Measurements from ENCODE around the gene FAM117A. TPM values are rescaled to one million over a fixed set of nuclear protein-coding genes. Genes with fewer than 3 reads are reported as not detected.
A peak's percentile ranks its signal among the peaks of the same experiment; 100 is the strongest.

FAM117A gene
- total and polyA plus RNA-seq, 10 of the 15 experiments (the other 5 are each of a cell fraction or from before 2014, with no cell fraction given) = 2.1 to 29.6 (median 20.0) TPM

DNA sequence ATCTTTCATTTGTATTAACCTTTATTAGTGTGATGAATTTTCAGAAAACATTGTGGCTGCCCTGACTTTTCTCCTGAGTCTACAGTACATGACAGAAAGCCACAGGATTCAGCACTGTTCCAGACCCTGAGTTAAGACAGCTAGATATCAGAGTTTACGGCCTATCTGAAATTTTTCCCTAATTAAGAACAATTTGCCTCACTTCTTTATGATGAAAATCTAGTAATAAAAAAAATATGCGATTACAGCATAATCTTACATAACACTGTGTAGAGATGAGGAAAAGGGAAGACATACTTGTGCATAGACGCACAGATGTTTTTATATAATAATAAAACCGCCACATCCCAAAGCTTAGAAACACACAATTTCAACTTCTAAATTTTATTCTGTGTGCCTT lies 93.3 kb downstream of the FAM117A start (continued):
- TF ChIP-seq, protein P1, sequence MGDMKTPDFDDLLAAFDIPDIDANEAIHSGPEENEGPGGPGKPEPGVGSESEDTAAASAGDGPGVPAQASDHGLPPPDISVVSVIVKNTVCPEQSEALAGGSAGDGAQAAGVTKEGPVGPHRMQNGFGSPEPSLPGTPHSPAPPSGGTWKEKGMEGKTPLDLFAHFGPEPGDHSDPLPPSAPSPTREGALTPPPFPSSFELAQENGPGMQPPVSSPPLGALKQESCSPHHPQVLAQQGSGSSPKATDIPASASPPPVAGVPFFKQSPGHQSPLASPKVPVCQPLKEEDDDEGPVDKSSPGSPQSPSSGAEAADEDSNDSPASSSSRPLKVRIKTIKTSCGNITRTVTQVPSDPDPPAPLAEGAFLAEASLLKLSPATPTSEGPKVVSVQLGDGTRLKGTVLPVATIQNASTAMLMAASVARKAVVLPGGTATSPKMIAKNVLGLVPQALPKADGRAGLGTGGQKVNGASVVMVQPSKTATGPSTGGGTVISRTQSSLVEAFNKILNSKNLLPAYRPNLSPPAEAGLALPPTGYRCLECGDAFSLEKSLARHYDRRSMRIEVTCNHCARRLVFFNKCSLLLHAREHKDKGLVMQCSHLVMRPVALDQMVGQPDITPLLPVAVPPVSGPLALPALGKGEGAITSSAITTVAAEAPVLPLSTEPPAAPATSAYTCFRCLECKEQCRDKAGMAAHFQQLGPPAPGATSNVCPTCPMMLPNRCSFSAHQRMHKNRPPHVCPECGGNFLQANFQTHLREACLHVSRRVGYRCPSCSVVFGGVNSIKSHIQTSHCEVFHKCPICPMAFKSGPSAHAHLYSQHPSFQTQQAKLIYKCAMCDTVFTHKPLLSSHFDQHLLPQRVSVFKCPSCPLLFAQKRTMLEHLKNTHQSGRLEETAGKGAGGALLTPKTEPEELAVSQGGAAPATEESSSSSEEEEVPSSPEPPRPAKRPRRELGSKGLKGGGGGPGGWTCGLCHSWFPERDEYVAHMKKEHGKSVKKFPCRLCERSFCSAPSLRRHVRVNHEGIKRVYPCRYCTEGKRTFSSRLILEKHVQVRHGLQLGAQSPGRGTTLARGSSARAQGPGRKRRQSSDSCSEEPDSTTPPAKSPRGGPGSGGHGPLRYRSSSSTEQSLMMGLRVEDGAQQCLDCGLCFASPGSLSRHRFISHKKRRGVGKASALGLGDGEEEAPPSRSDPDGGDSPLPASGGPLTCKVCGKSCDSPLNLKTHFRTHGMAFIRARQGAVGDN (IDR thresholded peaks at IDR 0.05) = no peak
- TF ChIP-seq IKZF2 (IDR thresholded peaks at IDR 0.05) = no peak

DNA sequence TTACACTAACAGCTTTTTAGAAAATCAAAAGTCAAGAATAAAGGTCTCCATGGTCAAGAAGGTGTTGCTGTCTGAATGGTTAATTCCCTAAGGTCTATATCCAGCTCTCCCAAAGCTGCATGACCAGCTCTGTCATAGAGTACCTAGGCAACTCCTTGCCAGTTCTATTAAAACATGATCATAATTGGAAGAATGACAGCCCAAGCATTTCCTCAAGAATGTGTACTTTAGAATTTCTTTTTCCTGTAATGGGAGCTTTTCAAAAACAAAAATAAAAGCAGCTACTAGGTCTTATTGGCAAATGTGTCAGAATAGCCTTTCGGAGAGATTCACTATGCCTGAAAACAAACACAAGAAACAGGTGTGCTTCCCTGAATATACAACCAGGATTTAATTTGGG lies 93.9 kb downstream of the FAM117A start:
- Histone ChIP-seq H3K9ac (ENCODE audit: control insufficient read depth, insufficient read depth, low read length) (no peak overlapping the region), H3K4me1 (ENCODE audit: control insufficient read depth, insufficient read depth, low read length) (no peaks in the 10 kb centered on the region; the same call in 1 of the 2 replicates), H3K4me3 (no peak overlapping the region), H3K4me2 (ENCODE audit: control insufficient read depth, insufficient read depth) (no peak overlapping the region), H4K20me1 (ENCODE audit: control insufficient read depth, insufficient read depth) (no peaks in the 10 kb centered on the region; the same call in 1 of the 2 replicates), H3K79me2 (ENCODE audit: control insufficient read depth, insufficient read depth, low read length) (peaks cover 66% of the 10 kb centered on the region), H3K27me3 (replicated peaks in 1 of 2; ENCODE audit: control insufficient read depth in 2 of 2, insufficient read depth in 2 of 2, low read length in 1 of 2) (no peaks in the 10 kb centered on the region), H3K36me3 (ENCODE audit: control insufficient read depth in 2 of 2, insufficient read depth in 2 of 2, low read length in 1 of 2) (no peaks in the 10 kb centered on the region; a peak in 1 of 4 replicates), H2AFZ (ENCODE audit: control insufficient read depth, low read depth, low read length) (no peak overlapping the region), H3K27ac (ENCODE audit: control insufficient read depth, insufficient read depth) (no peak overlapping the region), H3K9me3 (replicated peaks; ENCODE audit: control insufficient read depth, insufficient read depth, low read length) (no peaks in the 10 kb centered on the region)
- no peak for DNase-seq (ENCODE audit: low read depth, low spot score)
- WGBS (ENCODE audit: insufficient coverage, insufficient replicate concordance, low lambda C conversion rate, missing lambda C conversion rate) = 96% methylated on average over 1 of the region's 1 CpG
- intact Hi-C loops (cut with micrococcal nuclease; ENCODE audit: unreplicated experiment) = no loop called here
- peak; percentile 31 for FAIRE-seq
- no peak for ATAC-seq
- ChIA-PET SMC1A (ENCODE audit: uncharacterized antibody, unreplicated experiment) (interaction anchor here (1.1 to 2.1 kb wide), 6 partner anchors 10 to 43 kb away, joined by 4 to 8 read pairs (median 6); no protein-coding TSS in a partner anchor), CTCF (interaction anchor here (1.3 to 3.4 kb wide), 4 partner anchors 20 to 112 kb away, joined by 4 to 11 read pairs (median 6); no protein-coding TSS in a partner anchor), POLR2A (interaction anchor here (0.7 to 1.1 kb wide), 2 partner anchors 9 to 1123 kb away, joined by 3 to 4 read pairs; no protein-coding TSS in a partner anchor), RAD21 (ENCODE audit: unreplicated experiment) (interaction anchor here (0.8 to 1.8 kb wide), 3 partner anchors 11 to 25 kb away, joined by 3 to 4 read pairs (median 3); no protein-coding TSS in a partner anchor)
- no TSS peak for BruUV-seq (replicated peaks)
- in situ Hi-C loops (cut with MboI) = no loop called here
- TF ChIP-seq TCF7 (IDR thresholded peaks at IDR 0.05; ENCODE audit: borderline replicate concordance) (no peak), SRF (IDR thresholded peaks at IDR 0.05; ENCODE audit: low read depth in 2 of 2, low read length in 2 of 2) (no peak), TAF1 (IDR thresholded peaks at IDR 0.05; ENCODE audit: borderline replicate concordance, low read depth, low read length) (no peak), RAD21 (IDR thresholded peaks at IDR 0.05; ENCODE audit: insufficient read depth, low read depth, low read length) (no peak), PAX8 (IDR thresholded peaks at IDR 0.05) (no peak), DPF2 (IDR thresholded peaks at IDR 0.05) (no peak), KAT2A (conservative IDR thresholded peaks at IDR 0.05; ENCODE audit: control insufficient read depth, low read depth, low read length) (no peak), RB1 (IDR thresholded peaks at IDR 0.05; ENCODE audit: borderline replicate concordance) (no peak), POLR2A (IDR thresholded peaks at IDR 0.05; ENCODE audit: low read depth, low read length) (no peak), NFXL1 (IDR thresholded peaks at IDR 0.05; ENCODE audit: borderline replicate concordance) (no peak)
- TF ChIP-seq, protein P1 (IDR thresholded peaks at IDR 0.05) = no peak
- TF ChIP-seq, protein P2, sequence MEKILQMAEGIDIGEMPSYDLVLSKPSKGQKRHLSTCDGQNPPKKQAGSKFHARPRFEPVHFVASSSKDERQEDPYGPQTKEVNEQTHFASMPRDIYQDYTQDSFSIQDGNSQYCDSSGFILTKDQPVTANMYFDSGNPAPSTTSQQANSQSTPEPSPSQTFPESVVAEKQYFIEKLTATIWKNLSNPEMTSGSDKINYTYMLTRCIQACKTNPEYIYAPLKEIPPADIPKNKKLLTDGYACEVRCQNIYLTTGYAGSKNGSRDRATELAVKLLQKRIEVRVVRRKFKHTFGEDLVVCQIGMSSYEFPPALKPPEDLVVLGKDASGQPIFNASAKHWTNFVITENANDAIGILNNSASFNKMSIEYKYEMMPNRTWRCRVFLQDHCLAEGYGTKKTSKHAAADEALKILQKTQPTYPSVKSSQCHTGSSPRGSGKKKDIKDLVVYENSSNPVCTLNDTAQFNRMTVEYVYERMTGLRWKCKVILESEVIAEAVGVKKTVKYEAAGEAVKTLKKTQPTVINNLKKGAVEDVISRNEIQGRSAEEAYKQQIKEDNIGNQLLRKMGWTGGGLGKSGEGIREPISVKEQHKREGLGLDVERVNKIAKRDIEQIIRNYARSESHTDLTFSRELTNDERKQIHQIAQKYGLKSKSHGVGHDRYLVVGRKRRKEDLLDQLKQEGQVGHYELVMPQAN (conservative IDR thresholded peaks at IDR 0.05) = no peak

Measured in GM12878 (cell line).